ENCODE data around the gene SVOPL. TPM values are rescaled to one million over a fixed set of nuclear protein-coding genes. Genes with fewer than 3 reads are reported as not detected.

The SVOPL gene
- total RNA-seq, 1 experiment from 2014 or later: not detected

GRCh38 chr7:138748666-138749065 is 47.5 kb upstream of the SVOPL start:
- ChIA-PET POLR2A (no interaction called here), RAD21 (ENCODE audit: low non-redundant PET in 1 of 2, low total read pairs in 2 of 2, uncharacterized antibody in 2 of 2, unreplicated experiment in 2 of 2) (no interaction called here), CTCF (interaction anchor here (4.7 kb wide), 1 partner anchor 10 kb away, joined by 14 read pairs; no protein-coding TSS in a partner anchor)
- Histone ChIP-seq H3K27ac (ENCODE audit: low read depth, low read length) (no peak overlapping the region), H3K9me2 (ENCODE audit: insufficient read depth) (no peaks in the 10 kb centered on the region), H3K9me3 (ENCODE audit: control insufficient read depth in 1 of 2, insufficient read depth in 1 of 2, low read depth in 1 of 2, low read length in 2 of 2) (no peaks in the 10 kb centered on the region), H2AFZ (ENCODE audit: low read depth, low read length, poor library complexity, severe bottlenecking) (no peak overlapping the region), H3K4me3 (replicated peaks in 1 of 2; ENCODE audit: low read depth in 1 of 2, low read length in 2 of 2) (no peak overlapping the region), H3K36me3 (ENCODE audit: control insufficient read depth in 1 of 2, insufficient read depth in 2 of 2, low read length in 2 of 2) (no peaks in the 10 kb centered on the region), H3K4me1 (ENCODE audit: control insufficient read depth in 1 of 2, insufficient read depth in 2 of 2, low read length in 2 of 2) (peaks cover 6 to 18% of the 10 kb centered on the region in 2 experiments; a peak in 3 of 4 replicates), H3K79me2 (ENCODE audit: insufficient read depth, low read length) (no peaks in the 10 kb centered on the region), H4K20me1 (ENCODE audit: insufficient read depth) (no peaks in the 10 kb centered on the region), H3K4me2 (ENCODE audit: low read length) (no peak overlapping the region), H3K27me3 (ENCODE audit: insufficient read depth, low read length) (no peaks in the 10 kb centered on the region), H3K9ac (ENCODE audit: low read length) (no peak overlapping the region)
- no peak for DNase-seq (ENCODE audit: low read depth, low spot score)
- intact Hi-C loops (cut with micrococcal nuclease): no loop called here
- ATAC-seq: no peak
- TF ChIP-seq SRF (IDR thresholded peaks at IDR 0.05; ENCODE audit: low read depth) (no peak), ZNF274 (IDR thresholded peaks at IDR 0.05; ENCODE audit: low read depth, low read length) (no peak), YY1 (IDR thresholded peaks at IDR 0.05; ENCODE audit: extremely low read depth, insufficient replicate concordance, low read depth, low read length) (no peak), EZH2 (IDR thresholded peaks at IDR 0.05) (no peak), SIN3A (IDR thresholded peaks at IDR 0.05; ENCODE audit: low read depth) (no peak), ELF1 (IDR thresholded peaks at IDR 0.05; ENCODE audit: borderline replicate concordance, low read depth) (no peak), ZFX (IDR thresholded peaks at IDR 0.05) (no peak), TCF7L2 (IDR thresholded peaks at IDR 0.05; ENCODE audit: borderline replicate concordance, extremely low read depth, insufficient read depth, insufficient read length) (no peak), POLR2A (IDR thresholded peaks at IDR 0.05; ENCODE audit: borderline replicate concordance, extremely low read depth, insufficient read depth, insufficient read length) (no peak)
- TF ChIP-seq, protein P1, sequence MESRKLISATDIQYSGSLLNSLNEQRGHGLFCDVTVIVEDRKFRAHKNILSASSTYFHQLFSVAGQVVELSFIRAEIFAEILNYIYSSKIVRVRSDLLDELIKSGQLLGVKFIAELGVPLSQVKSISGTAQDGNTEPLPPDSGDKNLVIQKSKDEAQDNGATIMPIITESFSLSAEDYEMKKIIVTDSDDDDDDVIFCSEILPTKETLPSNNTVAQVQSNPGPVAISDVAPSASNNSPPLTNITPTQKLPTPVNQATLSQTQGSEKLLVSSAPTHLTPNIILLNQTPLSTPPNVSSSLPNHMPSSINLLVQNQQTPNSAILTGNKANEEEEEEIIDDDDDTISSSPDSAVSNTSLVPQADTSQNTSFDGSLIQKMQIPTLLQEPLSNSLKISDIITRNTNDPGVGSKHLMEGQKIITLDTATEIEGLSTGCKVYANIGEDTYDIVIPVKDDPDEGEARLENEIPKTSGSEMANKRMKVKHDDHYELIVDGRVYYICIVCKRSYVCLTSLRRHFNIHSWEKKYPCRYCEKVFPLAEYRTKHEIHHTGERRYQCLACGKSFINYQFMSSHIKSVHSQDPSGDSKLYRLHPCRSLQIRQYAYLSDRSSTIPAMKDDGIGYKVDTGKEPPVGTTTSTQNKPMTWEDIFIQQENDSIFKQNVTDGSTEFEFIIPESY (IDR thresholded peaks at IDR 0.05; ENCODE audit: extremely low read depth, insufficient replicate concordance, low read length): no peak
- no TSS peak for BruUV-seq (replicated peaks)

All from HCT116 (cell line).